Placental pericyte (primary cell): Measurements from ENCODE around the gene ALDH8A1. TPM values are rescaled to one million over a fixed set of nuclear protein-coding genes. Genes with fewer than 3 reads are reported as not detected.

Source experiments
- total RNA-seq: library from RNA; depleted of rRNA; stranded (reverse); fragments of >200 nt; gene quantifications from 2 replicates; pipeline ENCODE4 v1.2.3, GENCODE V29; 2012

The ALDH8A1 gene
- total RNA-seq = 0.22 and 0.72 TPM in 2 replicates

DNA sequence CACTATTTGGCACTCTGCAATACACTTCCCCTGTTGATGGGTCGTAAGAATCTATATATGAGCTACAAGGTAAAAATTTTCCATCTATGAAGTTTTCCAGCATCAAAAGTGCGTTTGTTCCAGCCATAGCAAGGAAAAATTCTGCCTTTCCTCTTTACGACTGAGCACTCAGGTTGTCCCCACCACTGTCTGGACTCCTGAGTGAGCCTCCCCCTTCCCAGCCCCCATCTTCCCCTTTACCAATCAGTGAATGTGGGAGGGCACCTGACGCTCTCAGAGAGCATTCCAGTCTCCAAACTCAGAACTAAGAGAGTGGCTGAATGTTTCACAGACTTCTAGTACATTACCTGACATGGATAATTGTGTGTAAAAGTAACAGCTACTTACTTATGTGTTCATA lies at the start of gene ALDH8A1:
Gene ALDH8A1, minus strand, starts transcription at position 175 of the 400 bp plus-strand sequence. Its CDS starts 48 bp downstream, at position 127.

Other genes with a start within 250 kb of the ALDH8A1 start
- gene HBS1L, start 104.7 kb upstream of the ALDH8A1 start, total RNA-seq = 75.5 and 124 TPM in 2 replicates
- 0.43 TPM in 1 of 2 replicates, not detected in the other for gene MYB, start 231.2 kb upstream of the ALDH8A1 start, total RNA-seq